ENCODE results near the gene DGKD.
"Not testable (repeated sequence)": the region's sequence is repeated elsewhere in the genome, so short reads cannot be mapped to it uniquely, and the experiment has no call there.

The DGKD gene

DNA sequence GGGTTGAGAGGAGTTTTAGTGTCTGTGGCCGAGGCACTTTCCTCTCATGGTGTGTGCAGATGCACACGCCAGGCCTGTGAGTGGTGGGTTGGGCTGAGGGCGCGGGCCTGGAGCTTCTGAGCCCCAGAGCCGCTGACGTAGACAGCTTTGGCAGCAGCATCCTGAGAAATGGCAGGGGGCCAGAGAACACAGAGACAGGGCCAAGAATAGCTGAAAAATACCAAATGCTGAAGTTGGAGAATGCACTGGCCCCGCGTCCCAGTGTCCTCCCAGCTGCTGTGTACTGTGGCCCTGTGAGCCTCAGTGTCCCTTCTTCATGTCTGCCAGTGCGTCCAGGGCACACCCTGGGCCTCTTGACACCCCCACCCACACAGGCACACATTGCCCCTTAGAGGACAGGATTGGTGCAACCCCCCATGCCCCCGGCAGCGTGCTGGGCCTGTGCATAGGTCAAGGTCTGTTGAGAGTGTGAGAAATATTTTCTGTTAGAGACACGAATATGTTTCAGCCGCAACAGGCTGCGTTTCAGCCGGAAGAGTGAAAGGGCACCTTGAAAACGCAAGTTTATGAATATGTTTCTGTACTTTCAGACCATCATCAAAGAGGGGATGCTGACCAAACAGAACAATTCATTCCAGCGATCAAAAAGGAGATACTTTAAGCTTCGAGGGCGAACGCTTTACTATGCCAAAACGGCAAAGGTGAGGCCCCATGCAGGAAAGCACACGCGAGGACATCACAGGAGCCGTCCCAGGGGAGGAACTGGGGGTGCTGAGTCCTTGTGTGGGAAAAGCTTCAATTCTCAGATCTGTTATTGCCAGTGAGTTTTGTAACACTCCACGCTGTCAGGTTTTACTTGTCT is 33.6 kb downstream of the DGKD start:
- FAIRE-seq, result no peak

DNA sequence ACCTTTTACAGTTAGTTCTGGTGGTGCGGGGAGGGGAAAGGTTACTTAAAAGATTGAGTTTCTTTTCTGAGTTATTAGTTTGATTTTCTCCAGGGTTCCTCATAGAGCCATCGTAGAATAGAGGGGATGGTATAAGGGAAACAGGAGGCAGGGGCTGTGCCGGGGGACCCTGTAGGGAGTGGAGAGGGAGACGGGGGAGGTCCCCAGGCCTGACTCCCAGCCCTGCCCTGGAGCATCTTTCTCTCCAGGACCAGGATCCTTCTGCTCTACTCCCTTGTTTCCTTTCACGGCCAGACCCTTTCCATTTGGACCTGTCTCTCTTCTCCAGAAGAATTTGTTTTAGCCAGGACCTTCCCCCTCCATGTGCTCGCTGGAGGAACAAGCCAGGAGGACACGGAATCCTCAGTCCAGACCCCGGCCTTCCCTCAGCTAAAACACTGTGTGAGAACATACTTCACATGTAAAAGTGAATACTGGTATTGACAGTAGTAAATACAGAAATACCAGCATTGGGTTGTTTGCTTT is 35.4 kb downstream of the DGKD start:
- no peak for FAIRE-seq

DNA sequence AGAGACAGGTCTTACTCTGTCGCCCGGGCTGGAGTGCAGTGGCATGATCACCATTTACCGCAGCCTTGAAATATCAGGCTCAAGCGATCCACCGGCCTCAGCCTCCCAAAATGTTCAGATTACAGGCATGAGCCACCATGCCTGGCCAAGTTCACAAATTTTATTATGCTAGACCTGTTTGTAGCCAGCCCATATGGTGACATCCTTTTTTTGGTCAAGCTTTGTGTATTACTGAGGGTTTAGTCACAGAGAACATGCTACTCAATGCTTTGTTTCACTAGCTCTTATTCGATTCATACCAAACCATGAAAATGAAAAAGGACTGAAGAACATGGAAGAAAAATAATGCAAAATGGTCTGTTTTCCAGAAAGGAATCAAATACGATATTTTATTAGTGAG is 41.4 kb downstream of the DGKD start:
- no peak for FAIRE-seq

DNA sequence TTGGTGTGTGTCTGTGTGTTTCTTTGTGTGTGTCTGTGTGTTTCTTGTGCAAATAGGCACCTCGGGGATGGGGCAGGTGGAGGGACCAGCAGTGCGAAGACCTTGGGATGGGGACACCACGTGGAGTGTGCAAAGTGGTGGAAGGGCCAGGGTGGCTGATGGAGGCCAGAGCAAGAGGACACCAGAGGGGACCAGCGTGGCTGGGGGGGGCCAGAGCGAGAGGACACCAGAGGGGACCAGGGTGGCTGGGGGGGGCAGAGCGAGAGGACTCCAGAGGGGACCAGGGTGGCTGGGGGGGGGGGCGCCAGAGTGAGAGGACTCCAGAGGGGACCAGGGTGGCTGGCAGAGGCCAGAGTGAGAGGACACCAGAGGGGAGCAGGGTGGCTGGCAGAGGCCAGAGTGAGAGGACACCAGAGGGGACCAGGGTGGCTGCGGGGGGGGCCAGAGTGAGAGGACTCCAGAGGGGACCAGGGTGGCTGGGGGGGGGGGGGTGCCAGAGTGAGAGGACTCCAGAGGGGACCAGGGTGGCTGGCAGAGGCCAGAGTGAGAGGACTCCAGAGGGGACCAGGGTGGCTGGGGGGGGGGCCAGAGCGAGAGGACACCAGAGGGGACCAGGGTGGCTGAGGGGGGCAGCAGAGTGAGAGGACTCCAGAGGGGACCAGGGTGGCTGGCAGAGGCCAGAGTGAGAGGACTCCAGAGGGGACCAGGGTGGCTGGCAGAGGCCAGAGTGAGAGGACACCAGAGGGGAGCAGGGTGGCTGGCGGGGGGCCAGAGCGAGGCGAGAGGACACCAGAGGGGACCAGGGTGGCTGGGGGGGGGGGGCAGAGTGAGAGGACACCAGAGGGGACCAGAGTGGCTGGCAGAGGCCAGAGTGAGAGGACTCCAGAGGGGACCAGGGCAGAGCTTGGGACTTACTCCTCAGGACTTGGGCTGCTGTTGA is 42.7 kb downstream of the DGKD start:
- not testable (repeated sequence) for FAIRE-seq

DNA sequence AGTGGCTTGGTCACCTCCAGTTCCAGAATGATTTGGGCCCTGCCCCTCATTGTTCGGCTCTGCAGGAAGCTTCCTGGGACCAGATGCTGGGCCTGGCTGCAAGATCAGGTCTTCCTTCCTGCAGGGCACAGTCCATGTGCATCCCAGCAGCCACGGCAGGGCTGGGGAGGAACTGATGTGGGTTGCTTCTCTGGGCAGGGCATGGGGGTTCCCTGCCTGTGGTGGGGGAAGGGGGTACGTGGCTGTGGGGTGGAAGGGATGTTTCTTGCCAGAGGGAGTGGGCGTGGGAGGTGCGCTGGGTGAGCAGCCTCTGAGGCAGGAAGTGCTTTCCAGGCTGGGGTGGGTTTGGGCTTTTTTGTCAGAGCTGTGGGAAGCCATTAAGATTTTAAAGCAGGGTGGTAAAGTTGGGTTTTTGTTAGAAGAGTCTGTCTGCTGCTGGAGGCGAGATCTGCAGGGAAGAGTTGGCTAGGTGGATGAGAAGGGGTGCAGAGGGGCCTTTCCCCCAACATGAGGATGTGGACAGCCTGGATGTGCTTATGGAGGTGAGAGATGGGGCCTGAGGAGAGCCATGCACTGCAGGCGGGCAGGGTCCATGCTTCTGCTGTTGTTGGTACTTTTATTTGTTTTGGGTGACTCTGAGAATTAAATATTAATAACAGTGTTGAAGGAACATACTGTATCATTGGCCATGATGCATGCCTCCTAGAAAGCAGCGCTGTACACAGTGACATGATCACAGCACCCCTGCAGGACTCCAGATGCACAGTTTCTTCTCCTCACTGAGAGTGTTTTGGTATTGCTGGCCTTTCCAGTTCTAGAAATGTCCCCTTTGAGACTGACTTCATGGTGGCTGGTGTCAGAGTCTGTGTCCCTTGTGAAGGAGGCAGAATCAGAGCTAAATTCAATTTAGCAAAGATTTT is 45.3 kb downstream of the DGKD start:
- no peak for FAIRE-seq

DNA sequence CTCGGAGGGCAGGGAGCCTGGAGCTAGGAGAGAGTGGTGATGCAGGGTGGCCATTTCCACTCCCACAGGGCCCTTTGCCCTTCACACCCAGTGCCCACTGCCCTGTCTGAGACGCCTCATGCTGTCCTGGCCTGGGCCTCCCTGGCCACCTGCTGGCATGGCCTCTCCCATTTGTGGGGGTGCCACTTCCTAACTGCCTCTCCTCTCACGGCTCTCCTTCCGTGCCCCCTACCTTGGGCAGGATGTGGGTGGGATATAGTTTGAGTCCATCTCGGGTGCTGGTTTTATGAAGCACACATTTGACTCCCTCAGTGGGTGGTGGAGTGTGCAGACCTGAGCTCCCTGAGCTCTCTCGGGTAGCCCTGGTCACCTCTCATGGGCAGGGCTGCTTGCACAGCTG is 46.0 kb downstream of the DGKD start:
- FAIRE-seq, result no peak

DNA sequence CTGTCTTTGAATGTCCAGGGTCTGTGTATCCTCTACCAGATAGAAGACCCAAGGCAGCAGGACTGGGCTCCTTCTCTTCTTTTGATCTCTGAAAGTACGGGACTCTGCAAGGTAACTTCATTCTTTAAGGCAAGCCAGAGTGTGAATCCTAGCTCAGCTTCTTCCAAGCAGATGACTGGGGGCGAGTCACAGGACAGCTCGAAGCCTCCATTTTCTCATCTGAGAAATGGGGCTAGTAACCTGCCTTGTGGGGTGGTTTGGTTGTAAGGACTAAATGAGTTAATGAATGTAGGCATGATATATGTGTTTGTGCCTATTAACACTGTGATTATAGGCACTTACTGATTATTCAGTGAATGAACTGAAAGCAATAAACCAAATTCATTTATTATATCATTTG is 46.7 kb downstream of the DGKD start:
- FAIRE-seq, result no peak

DNA sequence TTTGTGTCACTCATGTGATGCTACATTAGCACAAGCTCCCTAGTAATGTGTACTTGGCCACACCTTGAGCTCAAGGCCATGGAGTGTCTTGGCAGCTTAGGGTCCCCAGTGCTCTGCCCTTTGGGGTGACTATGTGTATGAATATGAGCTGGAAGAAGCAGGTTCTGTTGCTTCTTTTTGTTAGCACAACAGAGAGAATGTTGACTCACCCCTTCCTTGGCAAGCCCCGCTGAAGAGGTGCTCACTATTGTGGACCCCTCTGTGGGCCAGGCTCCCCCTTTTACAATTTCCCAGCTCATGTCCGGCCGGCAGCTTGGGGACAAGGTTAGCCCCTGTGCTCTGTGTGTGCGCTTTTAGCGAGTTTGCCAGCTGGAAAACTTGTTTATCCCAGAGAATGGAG is 48.1 kb downstream of the DGKD start:
- FAIRE-seq, result no peak

DNA sequence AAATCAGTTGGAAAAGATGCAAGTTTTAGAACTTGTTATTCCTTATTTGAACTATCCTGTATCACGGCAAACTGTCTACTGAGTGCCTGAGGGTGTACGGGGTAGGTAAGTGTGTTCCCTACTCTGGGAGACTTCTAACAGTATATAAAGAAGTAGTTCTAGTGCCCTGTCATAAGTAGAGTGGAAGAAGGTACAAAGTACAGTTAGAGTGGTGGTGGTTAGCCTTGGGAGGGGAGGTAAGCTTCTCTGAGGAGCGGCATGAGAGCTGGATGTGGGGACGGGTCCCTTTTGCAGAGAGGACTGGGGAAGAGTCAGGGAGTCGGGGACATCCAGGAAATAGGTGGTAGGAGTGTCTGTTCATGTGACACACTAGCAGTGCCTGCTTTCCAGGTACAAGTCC is 48.5 kb downstream of the DGKD start:
- no peak for FAIRE-seq

DNA sequence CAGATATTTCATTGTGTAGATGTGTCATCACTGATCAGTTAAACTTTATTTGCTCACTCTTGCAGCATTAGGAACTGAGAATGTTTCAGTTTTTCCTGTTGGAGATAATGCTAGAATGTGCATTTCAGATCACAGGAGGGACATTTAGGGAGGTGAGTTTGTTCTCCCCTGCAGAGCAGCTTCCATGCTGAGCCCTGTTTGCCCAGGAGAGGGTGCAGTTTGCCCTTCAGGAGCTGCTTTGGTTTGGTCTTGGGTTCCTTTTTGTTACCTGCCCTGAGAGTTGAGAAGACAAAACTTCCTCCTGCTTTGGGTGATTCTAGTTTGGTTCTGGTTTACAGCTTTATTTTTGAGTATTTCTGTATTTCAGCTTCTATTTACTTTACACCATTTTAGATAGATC is 49.9 kb downstream of the DGKD start:
- no peak for FAIRE-seq

DNA sequence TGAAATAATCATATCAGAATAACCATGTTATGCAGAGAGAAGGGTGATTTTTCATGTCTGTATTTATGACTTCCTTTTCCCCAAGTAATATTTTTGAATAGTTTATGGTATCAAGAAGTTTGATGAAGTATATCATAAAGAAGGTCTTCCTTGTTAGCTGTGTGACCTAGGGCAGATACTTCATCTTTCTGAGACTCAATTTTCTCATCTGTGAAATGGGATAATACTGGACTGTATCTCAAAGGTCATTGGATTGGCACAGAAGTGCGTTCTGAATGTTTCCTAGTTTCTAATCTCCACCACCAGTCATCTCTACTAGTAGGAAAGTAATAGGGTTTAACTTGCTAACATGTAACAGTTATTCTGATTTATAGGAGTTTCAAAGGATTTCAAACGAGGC is 52.6 kb downstream of the DGKD start:
- no peak for FAIRE-seq

DNA sequence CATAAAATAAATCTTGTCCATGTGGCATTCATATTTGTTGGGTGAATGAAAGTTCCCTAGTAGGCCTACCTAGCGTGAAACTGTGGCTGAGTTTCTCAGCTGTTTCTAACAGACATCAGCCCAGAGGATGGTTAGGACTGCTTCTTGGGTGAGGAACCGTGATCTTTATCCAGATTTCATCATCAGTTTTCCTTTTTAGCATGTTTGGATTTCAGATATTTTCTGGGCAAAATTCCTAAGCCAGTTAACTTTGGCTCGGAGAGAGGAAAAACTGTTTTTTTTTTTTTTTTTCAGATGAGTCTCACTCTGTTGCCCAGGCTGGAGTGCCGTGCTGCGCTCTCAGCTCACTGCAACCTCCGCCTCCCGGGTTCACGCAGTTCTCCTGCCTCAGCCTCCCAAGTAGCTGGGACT is 53.5 kb downstream of the DGKD start:
- FAIRE-seq, result no peak

DNA sequence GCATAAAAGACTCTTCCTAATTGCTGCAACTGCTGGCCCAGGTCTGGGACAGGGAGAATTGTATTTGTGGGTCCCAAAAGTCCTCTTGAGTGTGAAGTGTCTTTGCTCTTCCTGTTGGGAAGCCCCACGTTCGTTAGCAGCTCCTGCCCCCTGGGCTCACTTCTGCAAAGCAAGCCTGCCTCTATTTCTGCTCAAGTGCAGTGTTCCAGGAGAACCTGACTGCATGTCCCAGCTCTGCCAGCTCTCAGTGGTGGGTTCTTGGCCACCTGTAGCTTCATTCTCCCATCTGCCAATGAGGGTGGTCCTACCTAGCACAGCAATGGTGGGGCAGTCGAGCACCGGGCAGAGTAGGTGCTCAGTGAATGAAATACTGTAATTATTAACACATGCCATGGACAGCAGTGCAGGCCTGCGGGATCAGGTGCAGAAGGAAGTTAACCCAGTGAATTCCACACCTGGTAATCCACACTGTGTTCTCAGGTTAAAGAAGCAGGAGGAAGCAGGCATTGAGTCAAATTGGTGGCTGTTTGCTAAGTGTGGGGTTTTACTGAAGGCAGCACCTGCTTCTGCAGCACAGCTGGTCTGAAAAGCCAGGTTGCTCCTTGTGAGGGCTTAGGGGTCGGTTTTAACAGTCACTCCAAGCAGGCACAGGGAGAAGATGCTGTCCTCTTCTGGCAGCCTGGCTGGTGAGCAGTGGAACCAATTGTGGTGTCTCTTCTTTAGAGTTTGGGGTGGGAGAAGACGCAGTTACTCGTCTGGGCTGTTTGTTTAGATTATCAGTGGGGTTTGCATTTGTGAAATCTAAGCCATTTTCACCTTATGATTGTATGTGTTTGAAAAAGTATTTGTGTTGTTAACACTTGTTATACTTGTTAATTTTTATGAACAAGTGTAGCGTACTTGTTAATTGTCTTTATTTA is 54.3 kb downstream of the DGKD start:
- no peak for FAIRE-seq

DNA sequence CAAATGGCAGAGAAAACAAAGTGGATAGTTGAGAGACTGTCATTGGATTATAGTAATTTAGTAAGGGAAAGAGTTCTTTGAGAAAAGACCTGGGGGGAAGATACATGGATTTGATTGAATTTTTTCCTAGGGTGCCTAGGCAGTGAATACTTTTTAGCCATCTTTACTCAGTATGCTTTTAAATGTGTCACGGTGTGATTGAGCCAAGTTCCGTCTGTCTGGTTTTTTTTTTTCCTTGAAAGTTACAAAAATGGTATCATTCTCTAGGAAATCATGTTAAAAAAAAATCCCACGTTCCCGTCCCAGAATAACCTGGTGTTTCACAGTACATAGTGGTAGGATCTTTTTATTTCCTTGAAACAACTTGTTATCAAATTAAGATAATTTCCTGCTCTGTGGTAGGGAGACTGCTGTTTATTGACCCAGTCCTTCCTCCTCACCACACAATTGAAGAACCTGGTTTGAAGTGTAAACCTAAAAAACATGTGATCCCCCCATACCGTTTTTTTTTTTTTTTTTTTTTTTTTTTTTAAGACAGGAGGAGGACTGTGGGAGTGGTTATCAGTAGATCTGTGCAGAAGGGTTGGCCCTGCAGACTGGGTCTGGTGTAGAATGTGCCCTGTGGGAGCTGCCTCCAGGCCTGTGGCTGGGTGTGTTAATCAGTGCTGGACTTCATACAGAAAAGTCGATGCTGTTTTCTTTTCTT is 55.1 kb downstream of the DGKD start:
- FAIRE-seq, result no peak

DNA sequence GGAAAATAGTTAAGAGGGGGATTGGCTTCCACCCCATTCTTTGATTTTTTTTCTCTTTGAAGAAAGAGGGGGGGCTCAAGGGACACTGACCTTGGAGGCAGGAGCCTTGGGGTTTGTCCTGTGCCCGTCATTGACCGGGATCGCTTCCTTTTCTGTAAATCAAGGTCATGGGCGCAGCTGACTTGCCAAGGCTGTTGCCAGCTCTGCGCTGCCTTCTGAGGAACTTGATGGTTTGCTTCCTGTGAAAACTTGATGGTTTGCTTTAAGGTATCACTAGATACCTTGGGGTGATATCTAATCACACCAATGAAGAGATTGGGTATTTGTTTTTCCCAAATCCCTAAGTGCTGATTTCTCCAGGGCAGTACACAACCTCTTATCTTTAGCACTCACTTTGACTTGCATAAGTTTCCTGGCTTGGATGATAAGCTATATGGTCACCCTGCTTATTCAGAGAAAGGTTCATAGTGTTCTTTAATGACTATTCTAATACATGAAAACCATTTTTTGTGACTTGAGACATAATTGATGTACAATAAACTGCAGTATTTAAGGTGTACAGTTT is 56.0 kb downstream of the DGKD start:
- no peak for FAIRE-seq

DNA sequence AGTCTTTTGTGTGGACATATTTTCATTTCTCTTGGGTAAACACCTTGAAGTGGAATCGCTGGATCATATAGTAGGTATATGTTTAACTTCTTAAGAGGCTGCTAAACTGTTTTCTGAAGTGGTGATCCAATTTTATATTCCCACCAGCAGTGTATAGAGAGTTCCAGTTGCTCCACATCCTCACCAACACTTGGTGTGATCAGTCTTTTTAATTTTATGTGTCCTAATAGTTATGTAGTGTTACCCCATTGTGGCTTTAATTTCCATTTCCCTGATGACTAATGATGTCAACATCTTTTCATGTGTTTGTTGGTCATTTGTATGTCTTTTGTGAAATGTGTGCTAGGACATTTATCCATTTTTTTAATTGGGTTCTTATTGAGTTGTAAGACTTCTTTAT is 56.9 kb downstream of the DGKD start:
- no peak for FAIRE-seq

DNA sequence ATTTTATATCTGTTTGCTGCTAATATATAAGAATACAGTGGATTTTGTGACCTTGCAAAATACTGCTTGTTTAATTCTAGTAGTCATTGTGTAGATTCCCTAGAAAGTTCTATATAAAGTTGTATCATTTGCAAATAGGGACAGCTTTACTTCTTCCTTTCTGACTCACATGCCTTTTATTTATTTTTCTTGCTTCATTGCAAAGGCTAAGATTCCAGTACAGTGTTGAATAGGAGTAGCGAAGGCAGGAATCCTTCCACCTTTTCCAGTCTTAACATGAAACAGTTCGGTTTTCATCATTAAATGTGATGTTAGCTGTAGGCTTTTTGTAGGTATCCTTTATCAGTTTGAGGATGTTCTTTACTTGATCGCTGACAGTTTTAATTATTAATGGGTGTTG is 58.1 kb downstream of the DGKD start:
- no peak for FAIRE-seq

DNA sequence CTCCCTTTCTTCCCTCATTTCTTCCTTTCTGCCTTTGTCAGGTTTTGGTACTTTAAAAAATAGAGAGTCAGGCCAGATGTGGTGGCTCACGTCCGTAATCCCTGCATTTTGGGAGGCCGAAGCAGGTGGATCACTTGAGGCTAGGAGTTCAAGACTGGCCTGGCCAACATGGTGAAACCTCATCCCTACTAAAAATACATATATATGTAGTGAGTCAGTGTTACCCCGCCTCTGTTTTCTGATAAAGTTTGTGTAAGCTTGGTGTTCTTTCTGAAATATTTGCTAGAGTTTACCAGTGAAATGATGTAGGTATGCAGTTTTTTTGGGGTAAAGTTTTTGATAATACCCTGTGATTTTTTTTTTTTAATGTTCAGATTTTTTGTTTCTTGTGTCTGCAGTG is 58.8 kb downstream of the DGKD start:
- no peak for FAIRE-seq

DNA sequence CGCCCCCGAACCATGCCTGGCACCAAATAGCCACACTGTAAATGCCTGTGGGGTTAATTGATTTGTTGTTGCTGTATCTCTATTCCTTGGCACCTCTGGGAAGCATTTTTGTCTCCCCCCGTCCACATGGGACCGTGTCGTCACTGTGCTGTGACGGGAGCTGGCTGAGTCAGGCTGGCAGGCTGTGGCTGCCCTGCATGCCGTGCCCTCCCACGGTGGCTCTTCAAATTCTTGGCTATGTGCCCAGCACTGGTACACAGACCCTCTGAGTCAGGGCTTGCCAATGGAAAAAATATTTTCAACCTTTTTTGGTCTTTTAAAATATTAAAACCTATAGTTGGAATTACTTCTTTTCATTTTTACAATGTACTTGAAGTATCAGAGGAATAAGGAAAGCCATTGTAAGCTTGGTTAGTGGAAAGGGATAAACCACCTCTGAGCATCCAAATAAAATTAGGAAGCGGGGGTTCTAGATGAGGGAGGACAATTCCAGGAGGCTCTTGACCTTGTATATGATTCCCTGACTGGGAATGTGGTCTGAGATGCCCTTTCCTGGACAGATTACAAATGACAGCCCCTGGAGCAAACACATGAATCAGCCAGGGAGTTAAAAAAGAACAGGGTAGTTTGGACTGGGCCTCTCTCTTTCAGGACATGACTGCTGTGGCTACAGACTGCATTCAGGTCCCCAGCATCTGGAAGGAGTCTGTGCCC is 59.4 kb downstream of the DGKD start:
- no peak for FAIRE-seq

DNA sequence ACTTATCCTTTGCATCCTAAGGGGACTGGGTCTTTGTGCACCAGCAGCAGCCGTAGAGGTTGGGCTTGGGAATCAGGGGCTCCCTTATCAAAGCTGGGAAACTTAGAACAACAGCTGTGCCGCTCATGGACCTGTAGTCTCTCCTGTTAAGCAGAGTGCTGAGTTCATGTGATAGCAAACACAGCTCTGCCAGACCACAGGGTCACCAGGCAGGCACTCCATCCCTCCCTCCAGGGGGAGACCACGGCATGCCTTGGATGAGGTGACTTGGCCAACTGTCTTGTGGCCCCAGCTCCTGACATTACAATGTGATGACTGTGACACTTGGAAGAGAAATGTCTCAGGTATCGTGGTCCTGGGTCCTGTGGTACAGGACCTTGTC is 60.0 kb downstream of the DGKD start:
- no peak for FAIRE-seq

Data from G401.6 (cell line).